Glutamatergic neuron (in vitro differentiated cells): ENCODE results near the gene CAMTA1. TPM values are rescaled to one million over a fixed set of nuclear protein-coding genes. Genes with fewer than 3 reads are reported as not detected.

Source experiments
- DNase-seq: peaks from one replicate; pipeline ENCODE4 v3.0.0; 2022
- H3K27ac Mint-ChIP-seq: one replicate; pipeline ENCODE4 v1.8.0; 2020; ENCODE audit warnings: mild to moderate bottlenecking, mixed read lengths, inconsistent platforms; ENCODE audit not compliant: unreplicated experiment
- H3K27me3 Mint-ChIP-seq: one replicate; pipeline ENCODE4 v1.8.0; 2020; ENCODE audit warnings: mild to moderate bottlenecking, moderate library complexity, mixed read lengths, inconsistent platforms; ENCODE audit not compliant: unreplicated experiment
- H3K36me3 Mint-ChIP-seq: one replicate; pipeline ENCODE4 v1.8.0; 2020; ENCODE audit warnings: mild to moderate bottlenecking, mixed read lengths, inconsistent platforms; ENCODE audit not compliant: unreplicated experiment
- H3K4me1 Mint-ChIP-seq: one replicate; pipeline ENCODE4 v1.8.0; 2020; ENCODE audit warnings: mild to moderate bottlenecking, low read depth, mixed read lengths, inconsistent platforms; ENCODE audit not compliant: unreplicated experiment
- H3K4me3 Mint-ChIP-seq: one replicate; pipeline ENCODE4 v1.8.0; 2020; ENCODE audit warnings: mild to moderate bottlenecking, mixed read lengths, inconsistent platforms; ENCODE audit not compliant: unreplicated experiment
- H3K9me3 Mint-ChIP-seq: one replicate; pipeline ENCODE4 v1.8.0; 2020; ENCODE audit warnings: mild to moderate bottlenecking, moderate library complexity, mixed read lengths, inconsistent platforms; ENCODE audit not compliant: unreplicated experiment
- CTCF ChIP-seq: fragments of 200-600 bp; sonication (generic); IDR thresholded peaks from one replicate; pipeline ENCODE4 v1.5.0; 2021; ENCODE audit not compliant: partially characterized antibody, unreplicated experiment
- total RNA-seq: library from RNA; stranded (reverse); fragmentation: NEBNext Ultra II Directional; extraction: Animal tissue kit (Norgen Biotek cat#: 25700); gene quantifications from one replicate; pipeline ENCODE4 v1.2.1, GENCODE V29; 2021; ENCODE audit not compliant: unreplicated experiment

Gene CAMTA1
- total RNA-seq, 1 donor from 2014 or later: 77.2 TPM

GRCh38 chr1:7780976-7781375 is 995.7 kb downstream of the CAMTA1 start:
- no peak overlapping the region for H3K4me3 Mint-ChIP-seq
- H3K9me3 Mint-ChIP-seq: peaks cover 4% of the 10 kb centered on the region
- no peaks in the 10 kb centered on the region for H3K4me1 Mint-ChIP-seq
- DNase-seq: no peak
- no peak for TF ChIP-seq CTCF
- no peak overlapping the region for H3K27ac Mint-ChIP-seq
- H3K36me3 Mint-ChIP-seq: peaks cover 6% of the 10 kb centered on the region
- H3K27me3 Mint-ChIP-seq: peaks cover 3% of the 10 kb centered on the region

DNA sequence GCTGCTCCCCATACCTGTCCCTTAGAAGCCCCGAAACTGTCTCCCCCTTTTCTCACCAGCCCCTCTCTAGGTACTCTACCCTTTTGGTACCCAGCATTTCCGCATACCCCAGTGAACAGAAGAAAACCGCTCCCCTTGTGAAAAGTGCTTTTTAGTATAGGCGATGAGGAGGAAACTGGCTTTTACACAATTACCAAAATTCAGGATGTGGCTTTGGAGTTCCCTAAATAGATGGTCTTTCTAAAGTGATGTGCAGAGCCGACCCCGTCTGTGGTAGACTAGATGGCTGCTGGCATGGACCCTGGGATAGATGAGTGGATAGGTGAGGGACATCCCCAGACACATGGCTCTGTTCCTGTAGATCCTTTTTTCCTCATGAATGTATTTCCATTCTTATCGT is 996.2 kb downstream of the CAMTA1 start:
- no peak for DNase-seq
- Mint-ChIP-seq H3K9me3 (peaks cover 4% of the 10 kb centered on the region), H3K4me1 (no peaks in the 10 kb centered on the region), H3K4me3 (no peak overlapping the region), H3K27ac (no peak overlapping the region), H3K36me3 (peaks cover 6% of the 10 kb centered on the region), H3K27me3 (peaks cover 3% of the 10 kb centered on the region)
- TF ChIP-seq CTCF: no peak

- Mint-ChIP-seq H3K36me3 (peaks cover 6% of the 10 kb centered on the region), H3K27ac (peak overlapping the region; percentile 18), H3K4me1 (no peaks in the 10 kb centered on the region), H3K4me3 (peak overlapping the region; percentile 84), H3K27me3 (peaks cover 3% of the 10 kb centered on the region), H3K9me3 (peaks cover 4% of the 10 kb centered on the region)
- no peak for DNase-seq
- no peak for TF ChIP-seq CTCF
Measured at GRCh38 chr1:7781923-7782495, 996.8 kb downstream of the CAMTA1 start.

GRCh38 chr1:7783178-7783711 is 998.0 kb downstream of the CAMTA1 start:
- TF ChIP-seq CTCF: no peak
- peaks cover 6% of the 10 kb centered on the region for H3K36me3 Mint-ChIP-seq
- DNase-seq: peak; percentile 76
- H3K9me3 Mint-ChIP-seq: peaks cover 4% of the 10 kb centered on the region
- H3K27ac Mint-ChIP-seq: no peak overlapping the region
- H3K4me1 Mint-ChIP-seq: no peaks in the 10 kb centered on the region
- H3K27me3 Mint-ChIP-seq: peaks cover 3% of the 10 kb centered on the region
- H3K4me3 Mint-ChIP-seq: peak overlapping the region; percentile 84

GRCh38 chr1:7783826-7784491 is 998.7 kb downstream of the CAMTA1 start, which contains the start of gene PER3:
Gene PER3 (plus strand): TSS chr1:7784291. CDS start chr1:7784878, 587 bp downstream.
- peaks cover 3% of the 10 kb centered on the region for H3K27me3 Mint-ChIP-seq
- peak within 1 kb of the TSS; percentile 84 for H3K4me3 Mint-ChIP-seq
- H3K4me1 Mint-ChIP-seq: no peaks in the 10 kb centered on the region
- peaks cover 4% of the 10 kb centered on the region for H3K9me3 Mint-ChIP-seq
- peak; percentile 97 for DNase-seq
- no peak within 1 kb of the TSS for H3K27ac Mint-ChIP-seq
- TF ChIP-seq CTCF: no peak
- peaks cover 6% of the 10 kb centered on the region for H3K36me3 Mint-ChIP-seq
